DND-41 (cell line): ENCODE measurements around the gene WDFY3.

Experiments
- CTCF ChIP-seq: IDR thresholded peaks from 2 replicates; pipeline ENCODE4 v1.5.1; 2012; ENCODE audit warnings: borderline replicate concordance, low read length, moderate library complexity, mild to moderate bottlenecking; ENCODE audit not compliant: poor library complexity, severe bottlenecking; ENCODE audit errors: extremely low read depth
- EZH2 ChIP-seq: IDR thresholded peaks from 3 replicates; pipeline ENCODE4 v1.6.1; 2012; ENCODE audit warnings: borderline replicate concordance, low read depth, mild to moderate bottlenecking, moderate library complexity, low read length, inconsistent platforms; ENCODE audit not compliant: severe bottlenecking

- TF ChIP-seq EZH2, result no peak
- no peak for TF ChIP-seq CTCF
These were observed 274.7 kb downstream of the WDFY3 start for GRCh38 chr4:84691800-84692199.
